AG09309 (cell line): ENCODE results near the gene POLR3A.

Experiments used
- DNase-seq: peaks from one replicate; pipeline ENCODE4 v3.0.0-alpha.2; 2010; ENCODE audit warnings: low read depth
- H3K4me3 ChIP-seq: 2 replicates; pipeline ENCODE4 v1.5.1; 2011; ENCODE audit warnings: mild to moderate bottlenecking, low read depth, low read length, moderate library complexity; ENCODE audit not compliant: control insufficient read depth
- CTCF ChIP-seq: IDR thresholded peaks from 2 replicates; pipeline ENCODE4 v1.5.1; 2011; ENCODE audit warnings: mild to moderate bottlenecking, low read depth, low read length, inconsistent platforms; ENCODE audit not compliant: insufficient read depth, control insufficient read depth; ENCODE audit errors: missing control alignments

Gene POLR3A

GRCh38 chr10:77993620-77994019 lies 35.7 kb downstream of the POLR3A start:
- no peak for DNase-seq
- TF ChIP-seq CTCF = no peak
- no peak overlapping the region for H3K4me3 ChIP-seq

GRCh38 chr10:77989081-77989724 lies 40.1 kb downstream of the POLR3A start:
- H3K4me3 ChIP-seq = no peak overlapping the region
- no peak for TF ChIP-seq CTCF
- no peak for DNase-seq

GRCh38 chr10:77987671-77988255 lies 41.6 kb downstream of the POLR3A start:
- no peak for TF ChIP-seq CTCF
- no peak for DNase-seq

GRCh38 chr10:77984986-77985385 lies 44.3 kb downstream of the POLR3A start:
- TF ChIP-seq CTCF = no peak
- DNase-seq = no peak

More at GRCh38 chr10:77987671-77988255, 41.6 kb downstream of the POLR3A start:
- H3K4me3 ChIP-seq = no peak overlapping the region

GRCh38 chr10:77983384-77984341 lies 45.7 kb downstream of the POLR3A start:
- DNase-seq = peak; percentile 50
- TF ChIP-seq CTCF = no peak
- H3K4me3 ChIP-seq = no peak overlapping the region

More at GRCh38 chr10:77984986-77985385, 44.3 kb downstream of the POLR3A start:
- no peak overlapping the region for H3K4me3 ChIP-seq

GRCh38 chr10:77981281-77981680 lies 48.0 kb downstream of the POLR3A start:
- H3K4me3 ChIP-seq = no peak overlapping the region
- no peak for DNase-seq
- no peak for TF ChIP-seq CTCF
